Measurements from ENCODE around the gene ASS1. TPM values are rescaled to one million over a fixed set of nuclear protein-coding genes. Genes with fewer than 3 reads are reported as not detected.

The ASS1 gene
- total RNA-seq, 4 donors from 2014 or later, result 106 to 761 (median 547) TPM

- no peak for TF ChIP-seq POLR2A (IDR thresholded peaks at IDR 0.05)
- TF ChIP-seq CTCF (IDR thresholded peaks at IDR 0.05), result no peak
- Histone ChIP-seq H3K4me1 (no peaks in the 10 kb centered on the region), H3K36me3 (peaks cover 0 to 63% (median 0%) of the 10 kb centered on the region in 3 donors), H3K27me3 (no peaks in the 10 kb centered on the region), H3K27ac (no peak overlapping the region), H3K4me3 (no peak overlapping the region), H3K9me3 (no peaks in the 10 kb centered on the region)
- DNase-seq, result no peak
Measured at GRCh38 chr9:130473566-130473965, 28.8 kb downstream of the ASS1 start.

DNA sequence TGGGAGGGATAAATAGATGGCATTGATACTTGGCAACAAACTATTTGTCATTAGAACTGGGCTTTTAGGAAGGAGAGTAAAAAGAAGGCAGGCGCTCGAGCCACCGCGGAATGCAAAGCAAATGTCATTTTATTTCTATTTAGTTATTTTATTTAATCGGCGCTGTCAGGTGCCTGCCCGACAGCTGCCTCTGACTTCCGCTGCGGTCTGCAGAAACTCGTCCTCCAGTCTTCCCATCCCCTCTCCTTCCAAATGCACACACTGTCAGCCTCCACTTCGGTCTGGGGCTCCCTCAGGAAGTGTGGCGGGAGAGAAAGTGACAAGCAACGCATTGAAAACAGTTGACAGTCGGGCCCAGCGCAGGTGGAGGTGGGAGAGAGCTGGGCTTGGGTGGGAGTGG is 29.3 kb downstream of the ASS1 start:
- peaks cover 0 to 63% (median 0%) of the 10 kb centered on the region in 3 donors for H3K36me3 ChIP-seq
- DNase-seq, result no peak
- H3K4me1 ChIP-seq, result no peaks in the 10 kb centered on the region
- TF ChIP-seq POLR2A (IDR thresholded peaks at IDR 0.05) (no peak), CTCF (IDR thresholded peaks at IDR 0.05) (no peak)
- H3K27me3 ChIP-seq, result no peaks in the 10 kb centered on the region
- H3K4me3 ChIP-seq, result no peak overlapping the region
- H3K9me3 ChIP-seq, result no peaks in the 10 kb centered on the region
- no peak overlapping the region for H3K27ac ChIP-seq

DNA sequence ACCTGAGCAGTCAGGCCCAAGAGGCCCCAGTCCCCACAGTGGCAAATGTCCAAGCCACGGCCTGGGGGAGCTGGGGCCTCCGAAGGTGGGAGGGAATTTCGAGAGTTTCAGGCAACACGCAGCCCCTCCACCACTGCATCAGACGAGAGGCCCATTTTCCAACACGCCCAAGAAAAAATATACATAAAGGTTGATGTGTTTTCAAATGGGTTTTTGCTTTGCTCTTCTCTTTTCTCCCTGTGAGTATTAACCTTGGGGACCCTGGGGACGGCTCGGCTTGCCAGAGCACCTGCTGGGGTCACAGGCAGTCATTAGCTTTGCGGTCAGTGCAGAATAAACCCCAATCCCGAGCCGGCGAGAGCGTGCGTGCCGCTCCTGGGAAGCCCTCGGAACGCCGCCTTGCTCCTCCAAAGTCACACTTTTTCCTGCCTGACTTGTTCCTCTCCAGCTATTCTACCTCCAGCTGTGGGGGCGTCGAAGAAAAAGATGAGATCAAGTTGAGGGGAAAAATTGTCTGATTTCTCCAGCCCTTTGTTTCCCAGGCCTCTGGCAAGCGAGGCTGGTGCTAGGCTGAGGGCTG is 31.5 kb downstream of the ASS1 start:
- Histone ChIP-seq H3K9me3 (no peaks in the 10 kb centered on the region), H3K27me3 (no peaks in the 10 kb centered on the region), H3K27ac (no peak overlapping the region), H3K4me3 (no peak overlapping the region), H3K4me1 (no peaks in the 10 kb centered on the region), H3K36me3 (peaks cover 0 to 67% (median 0%) of the 10 kb centered on the region in 3 donors)
- no peak for DNase-seq
- TF ChIP-seq CTCF (IDR thresholded peaks at IDR 0.05) (no peak), POLR2A (IDR thresholded peaks at IDR 0.05) (no peak)

DNA sequence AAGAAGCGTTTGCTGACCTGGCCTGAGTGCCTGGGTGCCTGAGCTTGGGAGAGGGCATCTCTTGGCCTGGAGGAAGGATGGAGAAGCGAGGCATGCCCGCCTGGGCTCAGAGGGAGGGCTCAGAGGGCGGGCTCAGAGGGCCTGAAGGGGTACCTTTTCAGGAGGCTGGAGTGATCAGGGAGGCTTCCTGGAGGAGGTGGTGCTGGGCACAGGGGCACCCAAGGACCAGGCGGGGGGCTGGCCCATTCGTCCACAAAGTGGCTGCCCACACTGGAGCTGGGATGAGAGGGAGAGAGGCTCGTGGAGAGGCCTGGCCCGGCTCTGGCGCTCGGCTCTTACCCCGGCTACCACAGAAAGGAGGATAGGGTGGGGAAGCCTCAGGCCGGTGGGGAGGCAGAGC is 32.8 kb downstream of the ASS1 start:
- Histone ChIP-seq H3K9me3 (no peaks in the 10 kb centered on the region), H3K27me3 (no peaks in the 10 kb centered on the region), H3K4me1 (no peaks in the 10 kb centered on the region), H3K27ac (no peak overlapping the region), H3K4me3 (no peak overlapping the region), H3K36me3 (peaks cover 0 to 64% (median 0%) of the 10 kb centered on the region in 3 donors)
- TF ChIP-seq POLR2A (IDR thresholded peaks at IDR 0.05), result no peak
- no peak for TF ChIP-seq CTCF (IDR thresholded peaks at IDR 0.05)
- no peak for DNase-seq

- Histone ChIP-seq H3K4me3 (no peak overlapping the region), H3K27ac (no peak overlapping the region), H3K36me3 (peaks cover 0 to 58% (median 0%) of the 10 kb centered on the region in 3 donors), H3K27me3 (no peaks in the 10 kb centered on the region), H3K9me3 (no peaks in the 10 kb centered on the region), H3K4me1 (no peaks in the 10 kb centered on the region)
- TF ChIP-seq POLR2A (IDR thresholded peaks at IDR 0.05) (no peak), CTCF (IDR thresholded peaks at IDR 0.05) (no peak)
- DNase-seq, result no peak
Measured at GRCh38 chr9:130478152-130478551, 33.4 kb downstream of the ASS1 start.

All from Peyer's patch (tissue), 4 donors.